ENCODE measurements around the gene MYO18A.
"Not testable (repeated sequence)": the region's sequence is repeated elsewhere in the genome, so short reads cannot be mapped to it uniquely, and the experiment has no call there.

Gene MYO18A

GRCh38 chr17:29205047-29205446 is 24.8 kb upstream of the MYO18A start:
- DNase-seq (ENCODE audit: insufficient read length, low spot score) (no peak), FAIRE-seq (no peak)
- no peak for TF ChIP-seq POLR2A (IDR thresholded peaks at IDR 0.05; ENCODE audit: low read depth, low read length)

GRCh38 chr17:29204068-29204804 is 24.0 kb upstream of the MYO18A start:
- not testable (repeated sequence) for FAIRE-seq

GRCh38 chr17:29197516-29198272 is 17.5 kb upstream of the MYO18A start:
- DNase-seq (ENCODE audit: insufficient read length, low spot score): no peak
- TF ChIP-seq POLR2A (IDR thresholded peaks at IDR 0.05; ENCODE audit: low read depth, low read length): no peak
- FAIRE-seq: no peak

More at GRCh38 chr17:29204068-29204804, 24.0 kb upstream of the MYO18A start:
- DNase-seq (ENCODE audit: insufficient read length, low spot score): not testable (repeated sequence)

GRCh38 chr17:29196769-29197515 is 16.7 kb upstream of the MYO18A start:
- FAIRE-seq: no peak
- no peak for DNase-seq (ENCODE audit: insufficient read length, low spot score)
- no peak for TF ChIP-seq POLR2A (IDR thresholded peaks at IDR 0.05; ENCODE audit: low read depth, low read length)

- TF ChIP-seq POLR2A (IDR thresholded peaks at IDR 0.05; ENCODE audit: low read depth, low read length): no peak
- FAIRE-seq (no peak), DNase-seq (ENCODE audit: insufficient read length, low spot score) (no peak)
Measured at GRCh38 chr17:29195465-29196081, 15.4 kb upstream of the MYO18A start.

- FAIRE-seq (no peak), DNase-seq (ENCODE audit: insufficient read length, low spot score) (no peak)
- TF ChIP-seq POLR2A (IDR thresholded peaks at IDR 0.05; ENCODE audit: low read depth, low read length): no peak
Measured at GRCh38 chr17:29194669-29195068, 14.5 kb upstream of the MYO18A start.

GRCh38 chr17:29193146-29193545 is 12.9 kb upstream of the MYO18A start:
- FAIRE-seq (no peak), DNase-seq (ENCODE audit: insufficient read length, low spot score) (no peak)
- no peak for TF ChIP-seq POLR2A (IDR thresholded peaks at IDR 0.05; ENCODE audit: low read depth, low read length)

- DNase-seq (ENCODE audit: insufficient read length, low spot score) (no peak), FAIRE-seq (no peak)
- TF ChIP-seq POLR2A (IDR thresholded peaks at IDR 0.05; ENCODE audit: low read depth, low read length): no peak
Measured at GRCh38 chr17:29190592-29191207, 10.5 kb upstream of the MYO18A start.

GRCh38 chr17:29190039-29190438 is 9.8 kb upstream of the MYO18A start:
- FAIRE-seq: no peak
- DNase-seq (ENCODE audit: insufficient read length, low spot score): no peak
- no peak for TF ChIP-seq POLR2A (IDR thresholded peaks at IDR 0.05; ENCODE audit: low read depth, low read length)

GRCh38 chr17:29189355-29189754 is 9.2 kb upstream of the MYO18A start:
- FAIRE-seq: no peak
- no peak for DNase-seq (ENCODE audit: insufficient read length, low spot score)
- TF ChIP-seq POLR2A (IDR thresholded peaks at IDR 0.05; ENCODE audit: low read depth, low read length): no peak

- FAIRE-seq: no peak
- no peak for TF ChIP-seq POLR2A (IDR thresholded peaks at IDR 0.05; ENCODE audit: low read depth, low read length)
Measured at GRCh38 chr17:29181226-29181625, 1.0 kb upstream of the MYO18A start.

GRCh38 chr17:29180788-29181160 is 576 bp upstream of the MYO18A start:
- DNase-seq (ENCODE audit: insufficient read length, low spot score) (no peak), FAIRE-seq (no peak)
- no peak for TF ChIP-seq POLR2A (IDR thresholded peaks at IDR 0.05; ENCODE audit: low read depth, low read length)

More at GRCh38 chr17:29181226-29181625, 1.0 kb upstream of the MYO18A start:
- DNase-seq (ENCODE audit: insufficient read length, low spot score): no peak

GRCh38 chr17:29179232-29180033 is 765 bp downstream of the MYO18A start:
- DNase-seq (ENCODE audit: insufficient read length, low spot score) (peak; percentile 46), FAIRE-seq (no peak)
- TF ChIP-seq POLR2A (IDR thresholded peaks at IDR 0.05; ENCODE audit: low read depth, low read length): no peak

Data from H54 (cell line).